ENCODE measurements around the gene MTHFR. TPM values are rescaled to one million over a fixed set of nuclear protein-coding genes. Genes with fewer than 3 reads are reported as not detected.

MTHFR gene
- total RNA-seq, 4 donors from 2014 or later: 25.9 to 41.8 (median 33.0) TPM

- no peak for TF ChIP-seq CTCF (IDR thresholded peaks at IDR 0.05)
- TF ChIP-seq POLR2A (IDR thresholded peaks at IDR 0.05): no peak
- no peak overlapping the region for H3K4me3 ChIP-seq (ENCODE audit: low read depth, poor library complexity, severe bottlenecking)
- no peak for DNase-seq (ENCODE audit: low spot score in 2 of 2)
- 58 to 69% methylated on average over 16 of the region's 16 CpGs for WGBS, 2 donors
- intact Hi-C loops (cut with DNase I; ENCODE audit: low total_unique reads): no loop called here
These were observed 37.7 kb downstream of the MTHFR start for GRCh38 chr1:11767922-11768704.

GRCh38 chr1:11766429-11766776 is 39.4 kb downstream of the MTHFR start:
- DNase-seq (ENCODE audit: low spot score in 2 of 2): no peak
- H3K4me3 ChIP-seq (ENCODE audit: low read depth, poor library complexity, severe bottlenecking): no peak overlapping the region
- intact Hi-C loops (cut with DNase I; ENCODE audit: low total_unique reads): no loop called here
- WGBS, 2 donors: 83 to 86% methylated on average over 12 to 14 of the region's 14 CpGs
- TF ChIP-seq CTCF (IDR thresholded peaks at IDR 0.05): no peak

- intact Hi-C loops (cut with DNase I; ENCODE audit: low total_unique reads): no loop called here
- 81 to 84% methylated on average over 16 to 19 of the region's 19 CpGs for WGBS, 2 donors
These were observed 39.9 kb downstream of the MTHFR start for GRCh38 chr1:11765661-11766428.

GRCh38 chr1:11764519-11764918 is 41.2 kb downstream of the MTHFR start:
- WGBS, 2 donors: 86% methylated on average over 7 of the region's 7 CpGs
- intact Hi-C loops (cut with DNase I; ENCODE audit: low total_unique reads): no loop called here
- no peak overlapping the region for H3K4me3 ChIP-seq (ENCODE audit: low read depth, poor library complexity, severe bottlenecking)
- TF ChIP-seq CTCF (IDR thresholded peaks at IDR 0.05) (no peak), POLR2A (IDR thresholded peaks at IDR 0.05) (no peak)
- no peak for DNase-seq (ENCODE audit: low spot score in 2 of 2)

More at GRCh38 chr1:11765661-11766428, 39.9 kb downstream of the MTHFR start:
- DNase-seq (ENCODE audit: low spot score in 2 of 2): no peak
- no peak for TF ChIP-seq POLR2A (IDR thresholded peaks at IDR 0.05)
- no peak for TF ChIP-seq CTCF (IDR thresholded peaks at IDR 0.05)
- no peak overlapping the region for H3K4me3 ChIP-seq (ENCODE audit: low read depth, poor library complexity, severe bottlenecking)

GRCh38 chr1:11764115-11764514 is 41.6 kb downstream of the MTHFR start:
- intact Hi-C loops (cut with DNase I; ENCODE audit: low total_unique reads): no loop called here

More at GRCh38 chr1:11764115-11764514, 41.6 kb downstream of the MTHFR start:
- WGBS, 2 donors: 83 to 90% methylated on average over 2 to 3 of the region's 3 CpGs
- H3K4me3 ChIP-seq (ENCODE audit: low read depth, poor library complexity, severe bottlenecking): no peak overlapping the region
- no peak for TF ChIP-seq CTCF (IDR thresholded peaks at IDR 0.05)
- no peak for TF ChIP-seq POLR2A (IDR thresholded peaks at IDR 0.05)
- no peak for DNase-seq (ENCODE audit: low spot score in 2 of 2)
